ENCODE data around the gene BRAT1.

BRAT1 gene

GRCh38 chr7:2554661-2555111 lies 638 bp downstream of the BRAT1 start:
- H3K27ac ChIP-seq (ENCODE audit: low read depth, low read length): no peak overlapping the region
- peak overlapping the region; percentile 100 for H4K91ac ChIP-seq (ENCODE audit: low read depth, low read length)
- no CpG with 5 or more reads among the region's 12 CpGs for WGBS (ENCODE audit: extremely low coverage, insufficient coverage, insufficient read length)
- no peak overlapping the region for H2BK5ac ChIP-seq (ENCODE audit: low read depth, low read length, poor library complexity)
- no peaks in the 10 kb centered on the region for H3K27me3 ChIP-seq (ENCODE audit: insufficient read depth, low read length)
- peak overlapping the region; percentile 22 for H3K4ac ChIP-seq (ENCODE audit: low read depth, low read length)
- H2AK5ac ChIP-seq (ENCODE audit: low read length): peak overlapping the region; percentile 56
- peak overlapping the region; percentile 16 for H3K18ac ChIP-seq (ENCODE audit: low read length)
- no peak for DNase-seq
- H3K23ac ChIP-seq (ENCODE audit: low read length): no peak overlapping the region
- H2AFZ ChIP-seq (ENCODE audit: insufficient read depth, low read length, poor library complexity): peak overlapping the region; percentile 30
- H3K79me2 ChIP-seq (ENCODE audit: control insufficient read depth, insufficient read depth, low read length, poor library complexity): peaks cover 15% of the 10 kb centered on the region
- no peak overlapping the region for H2BK120ac ChIP-seq (ENCODE audit: insufficient read depth, low read length, poor library complexity)
- no peaks in the 10 kb centered on the region for H3K9me3 ChIP-seq (ENCODE audit: insufficient read depth, low read depth, low read length)
- peak overlapping the region; percentile 71 for H3K9ac ChIP-seq (ENCODE audit: low read length)
- peaks cover 6 to 8% of the 10 kb centered on the region in 2 experiments for H3K4me1 ChIP-seq (ENCODE audit: control insufficient read depth in 1 of 2, insufficient read depth in 2 of 2, low read length in 2 of 2)
- peak overlapping the region; percentile 95 for H3K4me2 ChIP-seq (ENCODE audit: low read length)
- peak overlapping the region; percentile 65 for H3K14ac ChIP-seq (ENCODE audit: low read length)
- H3K4me3 ChIP-seq (ENCODE audit: low read depth, low read length): peak overlapping the region; percentile 90
- peaks cover 20% of the 10 kb centered on the region for H3K79me1 ChIP-seq (ENCODE audit: low read length)
- H4K8ac ChIP-seq (ENCODE audit: low read depth, low read length): no peak overlapping the region
- H2BK12ac ChIP-seq (ENCODE audit: low read length): peak overlapping the region; percentile 22
- peak overlapping the region; percentile 34 for H4K12ac ChIP-seq (ENCODE audit: low read depth, low read length)
- H3K36me3 ChIP-seq (ENCODE audit: control insufficient read depth in 1 of 2, insufficient read depth in 2 of 2, low read length in 2 of 2): peaks cover 2 to 3% of the 10 kb centered on the region in 2 experiments

- Histone ChIP-seq H4K91ac (ENCODE audit: low read depth, low read length) (no peak overlapping the region), H3K18ac (ENCODE audit: low read length) (no peak overlapping the region), H3K4ac (ENCODE audit: low read depth, low read length) (peak overlapping the region; percentile 22), H2AK5ac (ENCODE audit: low read length) (no peak overlapping the region), H3K36me3 (ENCODE audit: control insufficient read depth in 1 of 2, insufficient read depth in 2 of 2, low read length in 2 of 2) (peaks cover 2 to 3% of the 10 kb centered on the region in 2 experiments), H2AFZ (ENCODE audit: insufficient read depth, low read length, poor library complexity) (no peak overlapping the region), H3K27ac (ENCODE audit: low read depth, low read length) (no peak overlapping the region), H3K27me3 (ENCODE audit: insufficient read depth, low read length) (no peaks in the 10 kb centered on the region), H4K12ac (ENCODE audit: low read depth, low read length) (no peak overlapping the region), H4K8ac (ENCODE audit: low read depth, low read length) (no peak overlapping the region), H3K4me2 (ENCODE audit: low read length) (peak overlapping the region; percentile 95), H3K79me2 (ENCODE audit: control insufficient read depth, insufficient read depth, low read length, poor library complexity) (peaks cover 11% of the 10 kb centered on the region), H3K14ac (ENCODE audit: low read length) (no peak overlapping the region), H3K9ac (ENCODE audit: low read length) (peak overlapping the region; percentile 36), H2BK12ac (ENCODE audit: low read length) (no peak overlapping the region), H2BK120ac (ENCODE audit: insufficient read depth, low read length, poor library complexity) (no peak overlapping the region), H2BK5ac (ENCODE audit: low read depth, low read length, poor library complexity) (no peak overlapping the region), H3K9me3 (ENCODE audit: insufficient read depth, low read depth, low read length) (no peaks in the 10 kb centered on the region), H3K4me3 (ENCODE audit: low read depth, low read length) (no peak overlapping the region), H3K23ac (ENCODE audit: low read length) (no peak overlapping the region), H3K4me1 (ENCODE audit: control insufficient read depth in 1 of 2, insufficient read depth in 2 of 2, low read length in 2 of 2) (peaks cover 6 to 8% of the 10 kb centered on the region in 2 experiments), H3K79me1 (ENCODE audit: low read length) (peaks cover 15% of the 10 kb centered on the region)
- no peak for DNase-seq
- no CpG with 5 or more reads among the region's 16 CpGs for WGBS (ENCODE audit: extremely low coverage, insufficient coverage, insufficient read length)
These were observed 1.3 kb downstream of the BRAT1 start for GRCh38 chr7:2553831-2554581.

DNA sequence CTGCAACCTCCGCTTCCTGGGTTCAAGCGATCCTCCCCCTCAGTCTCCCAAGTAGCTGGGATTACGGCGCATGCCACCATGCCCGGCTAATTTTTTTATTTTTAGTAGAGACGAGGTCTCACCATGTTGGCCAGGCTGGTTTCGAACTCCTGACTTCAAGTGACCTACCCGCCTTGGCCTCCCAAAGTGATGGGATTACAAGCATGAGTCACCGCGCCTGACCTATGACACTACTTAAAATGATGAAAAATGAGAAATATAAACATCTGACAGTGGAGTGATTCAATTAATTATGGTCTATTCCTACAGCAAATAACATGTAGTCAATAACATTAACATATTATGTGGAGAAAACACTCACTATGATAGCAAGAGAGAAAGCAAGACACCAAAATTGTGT lies 2.2 kb downstream of the BRAT1 start:
- Histone ChIP-seq H3K27me3 (ENCODE audit: insufficient read depth, low read length) (no peaks in the 10 kb centered on the region), H2BK12ac (ENCODE audit: low read length) (no peak overlapping the region), H3K27ac (ENCODE audit: low read depth, low read length) (no peak overlapping the region), H3K9me3 (ENCODE audit: insufficient read depth, low read depth, low read length) (no peaks in the 10 kb centered on the region), H3K9ac (ENCODE audit: low read length) (no peak overlapping the region), H3K14ac (ENCODE audit: low read length) (no peak overlapping the region), H2BK5ac (ENCODE audit: low read depth, low read length, poor library complexity) (no peak overlapping the region), H2BK120ac (ENCODE audit: insufficient read depth, low read length, poor library complexity) (no peak overlapping the region), H3K23ac (ENCODE audit: low read length) (no peak overlapping the region), H3K79me2 (ENCODE audit: control insufficient read depth, insufficient read depth, low read length, poor library complexity) (peaks cover 10% of the 10 kb centered on the region), H3K4me1 (ENCODE audit: control insufficient read depth in 1 of 2, insufficient read depth in 2 of 2, low read length in 2 of 2) (peaks cover 6 to 8% of the 10 kb centered on the region in 2 experiments), H2AK5ac (ENCODE audit: low read length) (no peak overlapping the region), H3K79me1 (ENCODE audit: low read length) (peaks cover 10% of the 10 kb centered on the region), H4K12ac (ENCODE audit: low read depth, low read length) (no peak overlapping the region), H2AFZ (ENCODE audit: insufficient read depth, low read length, poor library complexity) (no peak overlapping the region), H3K18ac (ENCODE audit: low read length) (no peak overlapping the region), H3K4me2 (ENCODE audit: low read length) (no peak overlapping the region), H3K4me3 (ENCODE audit: low read depth, low read length) (no peak overlapping the region), H3K36me3 (ENCODE audit: control insufficient read depth in 1 of 2, insufficient read depth in 2 of 2, low read length in 2 of 2) (peaks cover 4 to 9% of the 10 kb centered on the region in 2 experiments), H4K91ac (ENCODE audit: low read depth, low read length) (no peak overlapping the region), H3K4ac (ENCODE audit: low read depth, low read length) (no peak overlapping the region), H4K8ac (ENCODE audit: low read depth, low read length) (no peak overlapping the region)
- no peak for DNase-seq
- WGBS (ENCODE audit: extremely low coverage, insufficient coverage, insufficient read length): no CpG with 5 or more reads among the region's 10 CpGs

- no peak overlapping the region for H2BK5ac ChIP-seq (ENCODE audit: low read depth, low read length, poor library complexity)
- H3K27me3 ChIP-seq (ENCODE audit: insufficient read depth, low read length): no peaks in the 10 kb centered on the region
- no peak overlapping the region for H3K4me3 ChIP-seq (ENCODE audit: low read depth, low read length)
- H3K27ac ChIP-seq (ENCODE audit: low read depth, low read length): no peak overlapping the region
- H3K79me1 ChIP-seq (ENCODE audit: low read length): peaks cover 10% of the 10 kb centered on the region
- no peak overlapping the region for H2AK5ac ChIP-seq (ENCODE audit: low read length)
- H2BK12ac ChIP-seq (ENCODE audit: low read length): no peak overlapping the region
- H2AFZ ChIP-seq (ENCODE audit: insufficient read depth, low read length, poor library complexity): no peak overlapping the region
- peaks cover 6 to 8% of the 10 kb centered on the region in 2 experiments for H3K4me1 ChIP-seq (ENCODE audit: control insufficient read depth in 1 of 2, insufficient read depth in 2 of 2, low read length in 2 of 2)
- H3K4ac ChIP-seq (ENCODE audit: low read depth, low read length): no peak overlapping the region
- H3K4me2 ChIP-seq (ENCODE audit: low read length): no peak overlapping the region
- peaks cover 10% of the 10 kb centered on the region for H3K79me2 ChIP-seq (ENCODE audit: control insufficient read depth, insufficient read depth, low read length, poor library complexity)
- H3K23ac ChIP-seq (ENCODE audit: low read length): no peak overlapping the region
- H4K91ac ChIP-seq (ENCODE audit: low read depth, low read length): no peak overlapping the region
- no peak overlapping the region for H3K14ac ChIP-seq (ENCODE audit: low read length)
- no peaks in the 10 kb centered on the region for H3K9me3 ChIP-seq (ENCODE audit: insufficient read depth, low read depth, low read length)
- H2BK120ac ChIP-seq (ENCODE audit: insufficient read depth, low read length, poor library complexity): no peak overlapping the region
- H4K12ac ChIP-seq (ENCODE audit: low read depth, low read length): no peak overlapping the region
- H3K36me3 ChIP-seq (ENCODE audit: control insufficient read depth in 1 of 2, insufficient read depth in 2 of 2, low read length in 2 of 2): peaks cover 19 to 20% of the 10 kb centered on the region in 2 experiments
- no peak overlapping the region for H3K18ac ChIP-seq (ENCODE audit: low read length)
- no CpG with 5 or more reads among the region's 8 CpGs for WGBS (ENCODE audit: extremely low coverage, insufficient coverage, insufficient read length)
- no peak overlapping the region for H3K9ac ChIP-seq (ENCODE audit: low read length)
- no peak overlapping the region for H4K8ac ChIP-seq (ENCODE audit: low read depth, low read length)
- no peak for DNase-seq
These were observed 3.9 kb downstream of the BRAT1 start for GRCh38 chr7:2551418-2551817.

Data from trophoblast cell (in vitro differentiated cells and primary cell).